Measurements from ENCODE around the gene SHANK2.

GRCh38 chr11:71249301-71249700, 3.1 kb downstream of the SHANK2 start:
- TF ChIP-seq CTCF (conservative IDR thresholded peaks at IDR 0.05; ENCODE audit: low read length): no peak
- TF ChIP-seq EZH2phosphoT487 (IDR thresholded peaks at IDR 0.05; ENCODE audit: borderline replicate concordance): no peak
